ENCODE measurements around the gene PBX1.

Gene PBX1

GRCh38 chr1:164843743-164844500 is 284.9 kb downstream of the PBX1 start:
- DNase-seq, result no peak

- DNase-seq, result no peak
Measured at GRCh38 chr1:164846731-164847691, 288.0 kb downstream of the PBX1 start.

GRCh38 chr1:164853146-164853545 is 294.2 kb downstream of the PBX1 start:
- no peak for DNase-seq

- no peak for DNase-seq
Measured at GRCh38 chr1:164855716-164856329, 296.8 kb downstream of the PBX1 start.

- no peak for DNase-seq
Measured at GRCh38 chr1:164856381-164856780, 297.4 kb downstream of the PBX1 start.

- no peak for DNase-seq
Measured at GRCh38 chr1:164857439-164857838, 298.5 kb downstream of the PBX1 start.

- no peak for DNase-seq
Measured at GRCh38 chr1:164858096-164858632, 299.2 kb downstream of the PBX1 start.

- no peak for DNase-seq
Measured at GRCh38 chr1:164861632-164862031, 302.6 kb downstream of the PBX1 start.

- DNase-seq, result no peak
Measured at GRCh38 chr1:164863056-164863455, 304.1 kb downstream of the PBX1 start.

GRCh38 chr1:164864161-164864560 is 305.2 kb downstream of the PBX1 start:
- DNase-seq, result no peak

- no peak for DNase-seq
Measured at GRCh38 chr1:164865385-164865784, 306.4 kb downstream of the PBX1 start.

GRCh38 chr1:164867590-164867989 is 308.6 kb downstream of the PBX1 start:
- no peak for DNase-seq

- no peak for DNase-seq
Measured at GRCh38 chr1:164868990-164869389, 310.0 kb downstream of the PBX1 start.

- DNase-seq, result no peak
Measured at GRCh38 chr1:164875518-164875917, 316.5 kb downstream of the PBX1 start.

GRCh38 chr1:164876398-164877116 is 317.6 kb downstream of the PBX1 start:
- DNase-seq, result no peak

- no peak for DNase-seq
Measured at GRCh38 chr1:164880199-164880598, 321.2 kb downstream of the PBX1 start.

- DNase-seq, result no peak
Measured at GRCh38 chr1:164880644-164881043, 321.7 kb downstream of the PBX1 start.

- DNase-seq, result no peak
Measured at GRCh38 chr1:164885311-164885710, 326.3 kb downstream of the PBX1 start.

- DNase-seq, result no peak
Measured at GRCh38 chr1:164886101-164886500, 327.1 kb downstream of the PBX1 start.

- DNase-seq, result no peak
Measured at GRCh38 chr1:164891615-164892014, 332.6 kb downstream of the PBX1 start.

GRCh38 chr1:164895026-164895912 is 336.3 kb downstream of the PBX1 start:
- no peak for DNase-seq
